Fibroblast of villous mesenchyme (primary cell): Measurements from ENCODE around the gene PACSIN2. TPM values are rescaled to one million over a fixed set of nuclear protein-coding genes. Genes with fewer than 3 reads are reported as not detected.
"Not testable (repeated sequence)": the region's sequence is repeated elsewhere in the genome, so short reads cannot be mapped to it uniquely, and the experiment has no call there.

Source experiments
- DNase-seq: peaks from one replicate; pipeline ENCODE4 v3.0.0-alpha.2; 2010; ENCODE audit warnings: low read depth
- H3K4me3 ChIP-seq: 2 replicates; pipeline ENCODE4 v1.5.1; 2011; ENCODE audit warnings: low read depth, mild to moderate bottlenecking, low read length
- CTCF ChIP-seq: IDR thresholded peaks from 2 replicates; pipeline ENCODE4 v1.5.1; 2012; ENCODE audit warnings: low read depth, mild to moderate bottlenecking, low read length; ENCODE audit not compliant: insufficient read depth
- total RNA-seq: library from RNA; depleted of rRNA; stranded (reverse); fragments of >200 nt; gene quantifications from 2 replicates; pipeline ENCODE4 v1.2.3, GENCODE V29; 2012

Gene PACSIN2
- total RNA-seq, 1 donor, result 53.1 TPM

DNA sequence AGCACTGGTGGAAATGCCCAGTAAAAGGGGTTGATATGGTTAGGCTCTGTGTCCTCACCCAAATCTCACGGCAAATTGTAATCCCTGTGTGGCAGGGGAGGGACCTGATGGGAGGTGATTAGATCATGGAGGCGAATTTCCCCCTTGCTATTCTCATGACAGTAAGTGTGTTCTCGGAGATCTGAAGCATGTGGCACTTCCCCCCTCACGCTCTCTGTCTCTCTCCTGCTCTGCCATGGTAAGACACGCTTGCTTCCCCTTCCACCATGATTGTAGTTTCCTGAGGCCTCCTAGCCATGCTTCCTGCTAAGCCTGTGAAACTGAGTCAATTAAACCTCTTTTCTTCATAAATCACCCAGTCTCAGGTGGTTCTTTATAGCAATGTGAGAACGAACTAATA is 37.4 kb downstream of the PACSIN2 start:
- no peak overlapping the region for H3K4me3 ChIP-seq
- no peak for DNase-seq

GRCh38 chr22:42976217-42976933 is 38.6 kb downstream of the PACSIN2 start:
- DNase-seq, result no peak
- no peak for TF ChIP-seq CTCF

More for the DNA sequence above, 37.4 kb downstream of the PACSIN2 start:
- TF ChIP-seq CTCF, result no peak

DNA sequence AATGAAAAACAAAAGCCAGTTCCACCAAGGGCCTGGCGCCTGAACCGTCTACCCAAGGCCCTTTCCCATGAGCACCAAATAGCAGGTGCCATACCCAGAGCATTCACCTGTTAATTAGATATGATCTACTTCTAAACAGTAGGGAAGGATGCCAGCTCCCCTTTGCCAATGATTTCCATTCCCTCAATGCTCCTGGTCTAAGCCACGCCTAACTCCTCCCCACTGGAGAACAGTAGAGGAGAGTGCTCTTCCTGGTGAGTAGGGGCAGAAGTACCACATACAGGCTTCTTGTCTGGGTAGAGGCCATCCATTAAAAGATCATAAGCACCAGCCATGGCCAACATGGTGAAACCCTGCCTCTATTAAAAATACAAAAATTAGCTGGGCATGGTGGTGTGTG is 40.7 kb downstream of the PACSIN2 start:
- no peak for TF ChIP-seq CTCF
- no peak overlapping the region for H3K4me3 ChIP-seq
- no peak for DNase-seq

More at GRCh38 chr22:42976217-42976933, 38.6 kb downstream of the PACSIN2 start:
- no peak overlapping the region for H3K4me3 ChIP-seq

- TF ChIP-seq CTCF, result no peak
- no peak overlapping the region for H3K4me3 ChIP-seq
These were observed 41.4 kb downstream of the PACSIN2 start for GRCh38 chr22:42973536-42973881.

DNA sequence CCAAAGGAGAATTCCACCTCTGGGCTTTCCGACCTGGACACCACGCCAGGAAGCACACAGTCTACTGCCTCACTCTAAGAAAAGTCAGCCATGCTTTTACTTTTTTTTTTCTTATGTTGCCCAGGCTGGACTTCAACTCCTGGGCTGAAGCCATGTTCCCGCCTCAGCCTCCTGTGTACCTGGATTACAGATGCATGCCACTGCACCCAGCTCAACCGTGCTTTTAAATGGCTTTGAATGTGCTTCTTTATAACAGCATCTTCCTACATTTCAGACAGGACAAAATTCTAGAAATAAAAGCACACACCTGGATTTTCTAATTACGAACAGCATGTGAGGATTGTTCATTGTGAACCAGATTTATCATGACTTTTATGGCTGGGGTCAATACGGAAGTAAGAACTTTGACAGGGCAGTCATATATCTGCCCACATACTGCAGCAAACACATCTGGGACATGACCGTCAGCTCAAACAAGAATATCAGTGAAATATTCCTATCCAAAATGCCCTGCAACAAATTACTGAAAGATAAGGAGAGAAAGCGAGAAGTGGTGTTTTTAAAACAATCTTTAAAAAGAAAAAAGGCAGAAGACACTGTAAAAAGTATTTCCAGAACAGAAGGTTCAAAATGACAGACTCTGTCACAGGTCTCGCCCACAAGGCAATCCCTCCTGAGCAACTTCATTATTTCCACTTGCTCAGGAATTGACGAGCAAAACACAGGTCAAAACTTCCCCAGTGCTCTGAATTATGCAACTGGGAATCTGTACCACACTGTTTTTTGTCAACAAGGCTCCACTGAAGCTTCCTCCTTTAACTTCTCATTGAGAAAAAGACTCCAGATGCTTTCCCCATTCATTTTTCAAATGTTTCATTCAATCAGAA is 42.1 kb downstream of the PACSIN2 start:
- DNase-seq, result peak; percentile 72
- no peak overlapping the region for H3K4me3 ChIP-seq
- TF ChIP-seq CTCF, result no peak

More at GRCh38 chr22:42973536-42973881, 41.4 kb downstream of the PACSIN2 start:
- no peak for DNase-seq

GRCh38 chr22:42971473-42971860 is 43.5 kb downstream of the PACSIN2 start:
- DNase-seq, H3K4me3 ChIP-seq: not testable (repeated sequence)

DNA sequence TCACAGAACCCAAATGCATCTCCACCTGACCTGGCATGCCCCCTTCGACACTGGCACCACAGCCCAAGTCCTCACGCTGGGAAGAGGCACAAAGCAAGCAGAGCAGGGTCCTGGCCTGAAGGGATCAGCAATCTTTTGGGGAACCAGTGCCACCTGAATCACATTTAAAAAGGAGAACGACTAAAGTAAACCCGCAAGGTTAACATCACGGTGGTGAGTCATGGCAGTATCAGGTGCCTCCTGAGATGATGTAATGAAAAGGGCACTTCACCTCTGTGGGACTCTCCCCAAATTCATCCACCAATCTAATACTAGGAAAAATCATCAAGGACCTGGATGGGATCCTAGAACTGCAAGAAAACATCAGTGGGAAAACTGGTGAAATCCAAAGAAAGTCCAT is 44.9 kb downstream of the PACSIN2 start:
- H3K4me3 ChIP-seq, result no peak overlapping the region
- TF ChIP-seq CTCF, result no peak
- no peak for DNase-seq
